Stimulated activated CD8-positive, alpha-beta memory T cell treated with anti-CD3 and anti-CD28 coated beads, Interleukin-4, amount 100 ng/mL, for 24 hours (primary cell): ENCODE data around the gene POU5F2.

Experiments
- DNase-seq: peaks from one replicate; pipeline ENCODE4 v3.0.0-alpha.2; 2020; ENCODE audit warnings: low read depth

The POU5F2 gene

GRCh38 chr5:93715761-93716160, 25.6 kb downstream of the POU5F2 start:
- no peak for DNase-seq

- DNase-seq = no peak
Observed at GRCh38 chr5:93715327-93715726, 26.1 kb downstream of the POU5F2 start.

DNA sequence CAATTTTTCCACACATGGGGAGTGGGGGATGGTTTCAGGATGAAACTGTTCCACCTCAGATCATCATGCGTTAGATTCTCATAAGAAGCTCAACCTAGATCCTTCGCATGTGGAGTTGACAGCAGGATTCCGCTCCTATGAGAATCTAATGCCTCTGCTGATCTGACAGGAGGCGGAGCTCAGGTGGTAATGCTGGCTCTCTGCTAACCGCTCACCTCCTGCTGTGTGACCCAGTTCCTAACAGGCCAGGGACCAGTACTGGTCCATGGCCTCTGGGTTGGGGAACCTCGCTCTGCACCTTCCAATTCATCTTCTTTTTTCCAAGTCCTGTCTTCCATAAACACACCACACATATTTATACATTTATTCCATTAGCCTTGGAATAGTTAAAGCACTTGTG, 33.0 kb downstream of the POU5F2 start:
- DNase-seq = no peak

DNA sequence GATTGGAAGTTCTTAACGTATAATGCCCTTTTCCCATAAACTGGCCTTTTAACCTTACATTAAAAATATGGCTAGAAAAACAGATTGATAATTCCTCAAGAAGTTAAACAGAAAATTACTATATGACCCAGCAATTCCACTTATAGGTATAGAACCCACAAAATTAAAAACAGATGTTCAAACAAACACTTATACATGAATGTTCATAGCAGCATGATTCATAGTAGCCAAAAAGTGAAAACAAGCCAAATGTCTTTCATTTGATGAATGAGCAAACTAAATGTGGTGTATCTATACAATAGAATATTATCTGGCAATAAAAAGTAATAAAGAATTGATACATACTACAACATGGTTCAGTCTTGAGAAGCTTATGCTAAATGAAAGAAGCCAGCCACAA, 35.5 kb downstream of the POU5F2 start:
- DNase-seq = no peak

DNA sequence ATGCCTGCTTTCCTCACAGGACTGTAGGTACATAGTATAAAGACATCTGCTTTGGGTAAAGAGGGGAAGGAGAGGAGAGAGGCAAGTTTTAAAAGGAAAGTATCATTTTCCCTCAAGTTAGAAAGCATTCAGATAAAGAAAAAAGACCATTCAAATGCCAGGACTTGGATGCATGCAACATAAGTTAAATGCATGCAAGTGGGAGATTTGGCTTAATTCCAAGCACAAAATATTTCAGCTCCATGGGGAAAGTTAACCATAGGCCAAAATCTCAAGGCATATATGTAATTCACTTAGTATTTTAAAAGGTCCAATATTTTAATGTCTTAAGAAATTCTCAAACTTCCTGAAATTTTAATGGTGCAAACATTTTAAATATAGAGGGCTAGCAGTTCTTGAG, 36.4 kb downstream of the POU5F2 start:
- DNase-seq = no peak

- DNase-seq = no peak
Observed at GRCh38 chr5:93691997-93692396, 49.4 kb downstream of the POU5F2 start.
